Esophagus squamous epithelium (tissue), 4 donors: ENCODE data around the gene USP17L12.
"Not testable (repeated sequence)": the region's sequence is repeated elsewhere in the genome, so short reads cannot be mapped to it uniquely, and the experiment has no call there.

ENCODE experiments used
- CTCF ChIP-seq, 6 experiments: fragments of 450-650 bp in 4 of 6; fragments of 200-600 bp in 2 of 6; sonication (generic) in 2 of 6; IDR thresholded peaks; one replicate each; pipeline ENCODE4 v1.5.1; 2016 to 2019; ENCODE audit warnings: antibody characterized with exemption in 6 of 6, mild to moderate bottlenecking in 4 of 6, moderate library complexity in 4 of 6
- POLR2A ChIP-seq, 4 donors: fragments of 450-650 bp; IDR thresholded peaks; one replicate each; pipeline ENCODE4 v1.6.1; 2017; ENCODE audit warnings: antibody characterized with exemption in 4 of 4, mild to moderate bottlenecking in 4 of 4, moderate library complexity in 3 of 4

- TF ChIP-seq POLR2A, CTCF (IDR thresholded peaks at IDR 0.05): not testable (repeated sequence)
Measured at GRCh38 chr4:9262572-9262971, 42.6 kb downstream of the USP17L12 start, which contains the start of gene USP17L21.
